ENCODE results near the gene PNMT. TPM values are rescaled to one million over a fixed set of nuclear protein-coding genes. Genes with fewer than 3 reads are reported as not detected.

The PNMT gene
- total RNA-seq, 2 experiments from 2014 or later, result not detected

- POLR2A ChIA-PET, result no interaction called here
- H3K36me3 Mint-ChIP-seq, result peaks cover 3% of the 10 kb centered on the region
- peaks cover 7% of the 10 kb centered on the region for H3K27me3 Mint-ChIP-seq
- H3K4me1 Mint-ChIP-seq (ENCODE audit: low read depth), result peaks cover 43% of the 10 kb centered on the region
- CTCF ChIA-PET, result interaction anchor here (0.9 to 7.6 kb wide), 10 partner anchors 12 to 122 kb away, joined by 3 to 178 read pairs (median 5); partner anchors contain the start of genes MIEN1 and TCAP
- no peaks in the 10 kb centered on the region for H3K9me3 Mint-ChIP-seq
- peak overlapping the region; percentile 83 for H3K27ac Mint-ChIP-seq
- intact Hi-C loops (cut with micrococcal nuclease), result loop anchor here (5.0 kb wide), 4 partner anchors 52 to 232 kb away; partner anchors contain the start of genes MIEN1, PGAP3 and ZPBP2
- H3K4me3 Mint-ChIP-seq, result peak overlapping the region; percentile 88
- DNase-seq, result no peak
These were observed 32.6 kb upstream of the PNMT start for GRCh38 chr17:39635614-39636176.

DNA sequence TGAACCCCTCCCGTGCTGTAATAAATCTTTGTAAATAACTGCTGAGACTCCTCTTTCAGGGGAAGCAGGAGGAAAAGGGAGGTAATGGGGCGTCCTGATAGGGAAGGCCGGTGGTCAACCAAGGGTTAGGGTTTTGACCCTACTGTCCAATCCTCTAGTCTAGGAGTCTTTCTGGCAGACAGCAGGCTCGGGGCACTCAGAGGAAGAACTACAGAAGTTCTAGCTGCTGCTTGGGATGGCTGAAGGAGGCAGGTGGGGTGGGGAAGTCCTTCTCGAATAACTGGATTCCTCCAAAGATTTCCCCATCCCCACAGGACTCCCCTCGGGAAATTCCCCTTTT, 31.7 kb upstream of the PNMT start:
- CTCF ChIA-PET, result interaction anchor here (4.5 to 7.6 kb wide), 2 partner anchors 15 to 17 kb away, joined by 32 to 178 read pairs; no protein-coding TSS in a partner anchor
- peak overlapping the region; percentile 88 for H3K4me3 Mint-ChIP-seq
- DNase-seq, result no peak
- no peaks in the 10 kb centered on the region for H3K9me3 Mint-ChIP-seq
- intact Hi-C loops (cut with micrococcal nuclease), result loop anchor here (5.0 kb wide), 4 partner anchors 51 to 231 kb away; partner anchors contain the start of genes MIEN1, PGAP3 and ZPBP2
- H3K27me3 Mint-ChIP-seq, result peaks cover 3% of the 10 kb centered on the region
- POLR2A ChIA-PET, result no interaction called here
- peak overlapping the region; percentile 83 for H3K27ac Mint-ChIP-seq
- H3K4me1 Mint-ChIP-seq (ENCODE audit: low read depth), result peaks cover 46% of the 10 kb centered on the region
- peaks cover 3% of the 10 kb centered on the region for H3K36me3 Mint-ChIP-seq

- peak; percentile 95 for DNase-seq
- Mint-ChIP-seq H3K27me3 (no peaks in the 10 kb centered on the region), H3K36me3 (peaks cover 3% of the 10 kb centered on the region), H3K4me1 (ENCODE audit: low read depth) (peaks cover 51% of the 10 kb centered on the region), H3K9me3 (no peaks in the 10 kb centered on the region), H3K27ac (peak within 1 kb of the TSS; percentile 83), H3K4me3 (peak within 1 kb of the TSS; percentile 88)
- intact Hi-C loops (cut with micrococcal nuclease), result loop anchor here (5.0 kb wide), 4 partner anchors 50 to 230 kb away; partner anchors contain the start of genes MIEN1, PGAP3 and ZPBP2
- ChIA-PET CTCF (interaction anchor here (0.8 to 7.6 kb wide), 6 partner anchors 14 to 94 kb away, joined by 5 to 178 read pairs (median 18); no protein-coding TSS in a partner anchor), POLR2A (no interaction called here)
These were observed 31.1 kb upstream of the PNMT start, which contains the start of gene STARD3 for GRCh38 chr17:39636927-39637736. TSS of gene STARD3 (plus strand) at chr17:39637144. CDS start at chr17:39653532, 16,388 bp downstream.

GRCh38 chr17:39638317-39638716, 29.9 kb upstream of the PNMT start:
- Mint-ChIP-seq H3K4me3 (peak overlapping the region; percentile 88), H3K27ac (no peak overlapping the region), H3K9me3 (no peaks in the 10 kb centered on the region), H3K27me3 (no peaks in the 10 kb centered on the region), H3K4me1 (ENCODE audit: low read depth) (peaks cover 61% of the 10 kb centered on the region), H3K36me3 (peaks cover 3% of the 10 kb centered on the region)
- ChIA-PET POLR2A (no interaction called here), CTCF (interaction anchor here (0.8 to 4.5 kb wide), 7 partner anchors 15 to 93 kb away, joined by 4 to 32 read pairs (median 6); partner anchors contain the start of gene PNMT)
- DNase-seq, result no peak
- intact Hi-C loops (cut with micrococcal nuclease), result loop anchor here (5.0 kb wide), 4 partner anchors 49 to 229 kb away; partner anchors contain the start of genes MIEN1, PGAP3 and ZPBP2

- H3K4me1 Mint-ChIP-seq (ENCODE audit: low read depth), result peaks cover 68% of the 10 kb centered on the region
These were observed 29.2 kb upstream of the PNMT start for GRCh38 chr17:39639043-39639442.

GRCh38 chr17:39639566-39640458, 28.4 kb upstream of the PNMT start:
- H3K9me3 Mint-ChIP-seq, result no peaks in the 10 kb centered on the region
- DNase-seq, result no peak
- H3K4me3 Mint-ChIP-seq, result no peak overlapping the region
- no peaks in the 10 kb centered on the region for H3K27me3 Mint-ChIP-seq
- peaks cover 3% of the 10 kb centered on the region for H3K36me3 Mint-ChIP-seq
- intact Hi-C loops (cut with micrococcal nuclease), result loop anchor here (5.0 kb wide), 4 partner anchors 47 to 227 kb away; partner anchors contain the start of genes MIEN1, PGAP3 and ZPBP2
- POLR2A ChIA-PET, result interaction anchor here (0.5 to 0.9 kb wide), 2 partner anchors 9 to 16 kb away, joined by 3 to 7 read pairs; no protein-coding TSS in a partner anchor
- H3K4me1 Mint-ChIP-seq (ENCODE audit: low read depth), result peaks cover 73% of the 10 kb centered on the region
- CTCF ChIA-PET, result interaction anchor here (0.5 to 4.5 kb wide), 7 partner anchors 14 to 247 kb away, joined by 4 to 32 read pairs (median 4); partner anchors contain the start of gene PNMT
- H3K27ac Mint-ChIP-seq, result no peak overlapping the region

More at GRCh38 chr17:39639043-39639442, 29.2 kb upstream of the PNMT start:
- H3K36me3 Mint-ChIP-seq, result peaks cover 3% of the 10 kb centered on the region
- CTCF ChIA-PET, result interaction anchor here (0.5 to 4.5 kb wide), 7 partner anchors 15 to 247 kb away, joined by 4 to 32 read pairs (median 6); partner anchors contain the start of gene PNMT
- DNase-seq, result no peak
- intact Hi-C loops (cut with micrococcal nuclease), result loop anchor here (5.0 kb wide), 4 partner anchors 48 to 228 kb away; partner anchors contain the start of genes MIEN1, PGAP3 and ZPBP2
- POLR2A ChIA-PET, result no interaction called here
- no peaks in the 10 kb centered on the region for H3K9me3 Mint-ChIP-seq
- no peak overlapping the region for H3K27ac Mint-ChIP-seq
- H3K27me3 Mint-ChIP-seq, result no peaks in the 10 kb centered on the region
- H3K4me3 Mint-ChIP-seq, result no peak overlapping the region

- no peak overlapping the region for H3K27ac Mint-ChIP-seq
- no peaks in the 10 kb centered on the region for H3K9me3 Mint-ChIP-seq
- H3K4me1 Mint-ChIP-seq (ENCODE audit: low read depth), result peaks cover 75% of the 10 kb centered on the region
- peaks cover 3% of the 10 kb centered on the region for H3K36me3 Mint-ChIP-seq
- no peaks in the 10 kb centered on the region for H3K27me3 Mint-ChIP-seq
- DNase-seq, result no peak
- POLR2A ChIA-PET, result interaction anchor here (0.9 kb wide), 1 partner anchor 17 kb away, joined by 3 read pairs; no protein-coding TSS in a partner anchor
- CTCF ChIA-PET, result interaction anchor here (1.1 to 4.5 kb wide), 4 partner anchors 13 to 93 kb away, joined by 3 to 32 read pairs (median 4); partner anchors contain the start of gene MIEN1
- intact Hi-C loops (cut with micrococcal nuclease), result no loop called here
- no peak overlapping the region for H3K4me3 Mint-ChIP-seq
These were observed 27.6 kb upstream of the PNMT start for GRCh38 chr17:39640591-39641031.

DNA sequence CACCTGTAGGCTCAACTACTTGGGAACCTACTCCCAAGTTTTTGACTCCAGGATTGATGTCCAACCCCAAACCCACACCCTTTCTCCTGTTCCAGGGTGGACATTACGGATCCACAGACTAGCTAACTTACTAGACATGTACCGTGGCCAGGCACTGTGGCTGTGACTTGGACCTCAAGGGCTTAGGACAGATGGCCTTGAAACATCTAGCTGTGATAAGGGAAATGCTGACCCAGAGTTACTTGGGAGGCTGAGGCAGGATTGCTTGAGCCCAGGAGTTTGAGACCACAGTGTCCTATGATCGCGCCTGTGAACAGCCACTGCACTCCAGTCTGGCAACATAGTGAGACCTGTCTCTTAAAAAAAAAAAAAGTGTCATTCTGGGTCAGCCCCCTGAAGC, 27.2 kb upstream of the PNMT start:
- no peak for DNase-seq
- intact Hi-C loops (cut with micrococcal nuclease), result no loop called here
- Mint-ChIP-seq H3K4me1 (ENCODE audit: low read depth) (peaks cover 72% of the 10 kb centered on the region), H3K36me3 (peaks cover 3% of the 10 kb centered on the region), H3K27me3 (no peaks in the 10 kb centered on the region), H3K4me3 (no peak overlapping the region), H3K27ac (no peak overlapping the region), H3K9me3 (no peaks in the 10 kb centered on the region)
- POLR2A ChIA-PET, result no interaction called here
- CTCF ChIA-PET, result interaction anchor here (1.1 to 1.8 kb wide), 4 partner anchors 13 to 94 kb away, joined by 3 to 7 read pairs (median 4); partner anchors contain the start of gene MIEN1

- H3K9me3 Mint-ChIP-seq, result no peaks in the 10 kb centered on the region
- H3K27me3 Mint-ChIP-seq, result no peaks in the 10 kb centered on the region
- no peak for DNase-seq
- H3K4me3 Mint-ChIP-seq, result no peak overlapping the region
- peaks cover 3% of the 10 kb centered on the region for H3K36me3 Mint-ChIP-seq
- no peak overlapping the region for H3K27ac Mint-ChIP-seq
- CTCF ChIA-PET, result interaction anchor here (1.3 to 1.8 kb wide), 2 partner anchors 12 to 88 kb away, joined by 3 to 7 read pairs; partner anchors contain the start of gene MIEN1
- intact Hi-C loops (cut with micrococcal nuclease), result no loop called here
- H3K4me1 Mint-ChIP-seq (ENCODE audit: low read depth), result peaks cover 65% of the 10 kb centered on the region
- POLR2A ChIA-PET, result interaction anchor here (0.6 kb wide), 1 partner anchor 19 kb away, joined by 3 read pairs; no protein-coding TSS in a partner anchor
These were observed 26.4 kb upstream of the PNMT start for GRCh38 chr17:39641883-39642282.

GRCh38 chr17:39642291-39643074, 25.8 kb upstream of the PNMT start:
- Mint-ChIP-seq H3K4me1 (ENCODE audit: low read depth) (peaks cover 65% of the 10 kb centered on the region), H3K4me3 (no peak overlapping the region), H3K9me3 (no peaks in the 10 kb centered on the region), H3K27ac (peak overlapping the region; percentile 68), H3K27me3 (no peaks in the 10 kb centered on the region), H3K36me3 (peaks cover 3% of the 10 kb centered on the region)
- intact Hi-C loops (cut with micrococcal nuclease), result no loop called here
- DNase-seq, result no peak
- ChIA-PET POLR2A (interaction anchor here (0.6 kb wide), 1 partner anchor 20 kb away, joined by 3 read pairs; no protein-coding TSS in a partner anchor), CTCF (interaction anchor here (1.2 to 3.1 kb wide), 4 partner anchors 8 to 95 kb away, joined by 4 to 15 read pairs (median 8); no protein-coding TSS in a partner anchor)

All from activated CD4-positive, alpha-beta memory T cell treated with anti-CD3 and anti-CD28 coated beads for 36 hours (primary cell).